GM19455 (cell line): ENCODE results near the gene HMGN2.

Experiments used
- ATAC-seq: cut with Tn5 transposase; IDR thresholded peaks from one replicate; pipeline ENCODE4 v1.9.1; 2021; ENCODE audit not compliant: unreplicated experiment

Gene HMGN2

DNA sequence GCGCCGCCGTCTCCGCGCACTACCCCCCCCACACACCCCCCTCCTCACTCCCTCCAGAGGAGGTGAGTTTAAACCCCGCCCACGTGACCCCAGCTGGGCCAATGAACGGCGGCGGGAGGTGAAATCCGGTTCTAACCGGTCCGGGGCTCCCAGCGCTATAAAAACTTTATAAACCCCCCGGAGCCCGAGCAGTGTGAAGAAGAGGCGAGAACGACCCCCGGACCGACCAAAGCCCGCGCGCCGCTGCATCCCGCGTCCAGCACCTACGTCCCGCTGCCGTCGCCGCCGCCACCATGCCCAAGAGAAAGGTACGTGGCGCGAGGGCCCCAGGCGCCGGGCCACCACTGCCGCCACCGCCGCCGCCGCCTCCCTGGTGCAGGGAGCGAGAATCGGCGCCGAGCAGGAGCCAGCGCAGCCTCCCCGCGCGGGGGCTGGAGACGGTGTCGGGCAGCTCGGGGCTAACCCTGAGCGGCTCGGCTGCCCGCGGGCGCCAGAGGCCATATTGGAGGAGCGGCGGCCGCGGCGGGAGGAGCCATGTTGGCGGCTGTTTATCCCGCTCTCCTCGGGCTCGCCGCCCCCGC lies at the start of gene HMGN2:
HMGN2 (plus strand) TSS at position 121 of the 581 bp plus-strand sequence; CDS start at position 294, 173 bp downstream.
- peak; percentile 43 for ATAC-seq

DNA sequence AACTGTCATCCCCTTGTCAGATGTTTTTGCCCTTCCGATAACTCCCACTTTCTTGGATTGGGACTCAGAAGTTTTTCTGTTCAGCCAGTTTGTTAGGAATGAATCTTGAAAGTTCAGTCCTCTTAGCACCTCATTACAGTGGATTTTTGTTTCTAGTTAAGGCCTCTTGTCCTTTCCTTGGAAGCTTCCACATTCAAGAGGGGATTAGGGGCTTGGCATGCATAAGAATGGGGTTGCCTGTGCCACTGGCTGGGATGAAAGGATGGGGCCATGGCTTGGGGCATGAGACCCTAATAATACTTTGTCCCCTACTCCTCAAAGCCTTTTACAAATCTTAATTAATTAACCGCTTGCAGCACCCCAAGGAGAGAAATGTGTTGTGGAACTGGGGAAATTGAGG lies 42.5 kb upstream of the HMGN2 start:
- ATAC-seq, result no peak

GRCh38 chr1:26431979-26432695 lies 40.1 kb upstream of the HMGN2 start, which contains the start of gene DHDDS:
Gene DHDDS, plus strand, starts transcription at chr1:26432321. Its CDS starts 625 bp downstream, at chr1:26432946.
- peak; percentile 90 for ATAC-seq

GRCh38 chr1:26432793-26433192 lies 39.4 kb upstream of the HMGN2 start:
- no peak for ATAC-seq

- ATAC-seq, result no peak
Observed at GRCh38 chr1:26434161-26434752, 38.0 kb upstream of the HMGN2 start.

GRCh38 chr1:26438041-26438440 lies 34.2 kb upstream of the HMGN2 start:
- no peak for ATAC-seq

DNA sequence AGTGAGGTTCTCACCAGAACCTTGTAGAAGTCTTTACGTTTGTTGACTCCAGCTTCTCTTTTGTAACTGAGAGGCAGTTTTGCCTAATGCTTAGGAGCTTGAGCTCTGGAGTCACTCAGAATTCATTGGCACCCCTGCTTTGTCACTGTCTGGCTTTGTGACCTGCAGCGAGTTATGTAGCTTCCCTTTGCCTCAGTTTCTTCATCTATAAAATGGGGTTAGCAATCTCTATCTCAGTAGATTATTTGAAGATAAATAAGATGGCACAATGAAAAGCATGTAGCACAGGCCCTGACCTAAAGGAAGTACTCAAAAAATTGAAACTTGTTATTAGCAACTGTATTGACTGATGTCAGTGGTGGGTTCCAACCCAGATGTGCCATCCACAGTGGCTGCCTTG lies 32.0 kb upstream of the HMGN2 start:
- ATAC-seq, result no peak

- no peak for ATAC-seq
Observed at GRCh38 chr1:26449868-26450267, 22.4 kb upstream of the HMGN2 start.

DNA sequence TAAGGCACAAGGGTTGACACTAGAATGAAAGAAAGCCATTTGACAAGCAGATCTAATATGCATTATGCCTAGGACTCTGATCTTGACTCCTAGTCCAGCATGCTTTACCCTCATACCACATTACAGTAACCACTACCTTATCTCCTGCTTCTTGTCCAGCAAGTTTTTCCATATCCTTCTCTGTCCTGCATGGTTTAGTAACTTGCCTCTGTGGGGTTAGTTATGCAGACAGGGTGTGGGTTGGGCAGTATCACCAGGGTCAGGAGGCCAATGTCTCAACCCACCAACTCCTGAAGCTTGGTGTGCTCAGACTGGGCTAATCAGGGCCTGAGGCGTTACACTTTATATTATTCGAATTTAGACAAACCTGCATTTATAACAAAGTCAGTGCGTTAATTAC lies 21.3 kb upstream of the HMGN2 start:
- ATAC-seq, result no peak

DNA sequence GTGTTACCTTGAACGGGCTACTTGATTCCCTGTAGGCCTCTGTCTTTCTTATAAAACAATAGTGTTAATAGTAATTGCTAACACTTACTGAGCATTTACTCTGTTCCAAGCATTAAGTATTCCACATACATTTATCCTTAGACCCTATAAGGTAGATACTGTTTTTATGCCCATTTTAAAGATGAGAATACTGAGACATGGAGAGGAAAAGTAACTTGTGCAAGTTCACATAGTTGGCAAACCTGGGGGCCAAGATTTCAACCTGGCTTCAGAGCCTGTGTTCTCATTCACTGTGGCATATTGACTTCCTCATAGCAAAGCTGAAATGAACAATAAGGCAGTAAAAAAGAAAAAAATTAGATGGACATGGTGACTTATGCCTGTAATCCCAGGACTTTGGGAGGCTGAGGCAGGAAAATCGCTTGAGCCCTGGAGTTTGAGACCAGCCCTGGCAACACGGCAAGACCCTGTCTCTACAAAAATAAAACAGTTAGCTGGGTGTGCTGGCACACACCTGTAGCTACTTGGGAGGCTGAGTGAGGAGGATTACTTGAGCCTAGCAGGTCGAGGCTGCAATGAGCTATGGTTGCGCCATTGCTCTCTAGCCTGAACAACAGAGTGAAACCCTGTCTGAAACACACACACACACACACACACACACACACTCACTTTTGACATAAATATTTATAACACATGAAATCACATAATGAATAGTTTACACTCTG lies 19.6 kb upstream of the HMGN2 start:
- no peak for ATAC-seq

DNA sequence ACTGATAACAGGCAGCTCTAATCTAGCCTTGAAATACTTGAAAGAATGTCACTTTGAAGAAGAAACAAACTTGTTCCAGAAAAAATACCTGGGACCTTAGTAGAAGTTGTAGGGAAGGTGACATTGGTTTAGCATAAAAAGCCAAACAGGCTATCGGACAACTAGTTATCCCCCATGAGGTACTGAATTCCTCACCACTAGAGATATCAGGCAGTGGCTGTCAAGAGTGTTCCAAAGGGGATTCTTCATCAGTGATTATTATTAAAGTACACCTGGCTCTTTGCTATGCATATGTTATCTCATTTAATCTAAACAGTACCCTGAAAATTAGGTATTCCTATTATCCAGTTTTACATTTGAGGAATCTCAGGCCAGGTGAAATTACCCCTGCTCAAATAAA lies 13.1 kb upstream of the HMGN2 start:
- ATAC-seq, result no peak

GRCh38 chr1:26459573-26460031 lies 12.6 kb upstream of the HMGN2 start:
- no peak for ATAC-seq

- ATAC-seq, result no peak
Observed at GRCh38 chr1:26468911-26469310, 3.3 kb upstream of the HMGN2 start.

DNA sequence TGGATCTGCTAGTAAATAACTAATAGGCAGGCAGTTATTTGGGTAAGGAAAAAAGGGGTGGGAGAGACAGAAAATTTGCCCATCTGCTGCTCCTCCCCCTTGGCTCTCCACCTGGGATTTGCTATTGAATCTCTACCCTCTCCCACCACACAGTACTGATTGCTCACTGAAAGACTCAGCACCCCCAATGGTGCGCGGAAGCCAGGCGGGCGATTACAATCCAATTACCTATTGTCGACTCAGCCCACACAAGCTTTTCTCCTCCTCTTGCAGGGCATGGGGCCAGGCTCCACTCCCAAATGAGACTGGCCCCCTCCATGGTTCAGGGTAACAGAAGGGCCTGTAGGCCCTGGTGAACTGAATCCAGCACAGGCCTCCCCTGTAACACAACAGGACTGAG lies 2.7 kb upstream of the HMGN2 start:
- ATAC-seq, result no peak

DNA sequence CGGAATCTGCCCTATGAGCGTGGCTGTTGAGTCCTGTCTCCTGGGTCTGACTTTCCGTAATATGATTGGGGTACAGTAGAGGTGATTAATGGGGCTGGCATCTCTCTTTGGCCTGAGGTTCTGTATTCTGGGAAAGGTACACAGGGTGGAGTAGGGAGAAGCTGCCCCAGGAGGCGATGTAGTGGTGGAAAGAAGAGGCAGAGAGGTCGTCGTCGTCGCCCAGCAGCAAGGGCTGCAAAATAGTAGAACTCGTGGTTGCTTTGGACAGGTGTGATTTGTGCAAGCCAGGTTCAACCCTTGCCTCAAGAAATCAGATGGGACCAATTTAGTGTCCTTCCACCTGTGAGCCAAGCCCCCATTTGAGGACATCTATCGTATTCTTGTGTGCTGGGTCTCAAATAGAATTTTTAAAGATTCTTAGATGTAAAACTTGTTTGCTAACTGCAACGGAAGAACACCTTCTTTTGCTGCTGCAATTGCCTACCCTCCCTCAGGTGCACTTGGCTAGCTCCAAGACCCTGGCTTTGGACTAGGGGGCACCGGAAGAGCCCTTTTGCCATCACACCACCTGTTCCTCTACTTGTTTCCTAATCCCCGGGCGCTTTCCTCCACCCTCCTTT lies 1.3 kb upstream of the HMGN2 start:
- no peak for ATAC-seq

DNA sequence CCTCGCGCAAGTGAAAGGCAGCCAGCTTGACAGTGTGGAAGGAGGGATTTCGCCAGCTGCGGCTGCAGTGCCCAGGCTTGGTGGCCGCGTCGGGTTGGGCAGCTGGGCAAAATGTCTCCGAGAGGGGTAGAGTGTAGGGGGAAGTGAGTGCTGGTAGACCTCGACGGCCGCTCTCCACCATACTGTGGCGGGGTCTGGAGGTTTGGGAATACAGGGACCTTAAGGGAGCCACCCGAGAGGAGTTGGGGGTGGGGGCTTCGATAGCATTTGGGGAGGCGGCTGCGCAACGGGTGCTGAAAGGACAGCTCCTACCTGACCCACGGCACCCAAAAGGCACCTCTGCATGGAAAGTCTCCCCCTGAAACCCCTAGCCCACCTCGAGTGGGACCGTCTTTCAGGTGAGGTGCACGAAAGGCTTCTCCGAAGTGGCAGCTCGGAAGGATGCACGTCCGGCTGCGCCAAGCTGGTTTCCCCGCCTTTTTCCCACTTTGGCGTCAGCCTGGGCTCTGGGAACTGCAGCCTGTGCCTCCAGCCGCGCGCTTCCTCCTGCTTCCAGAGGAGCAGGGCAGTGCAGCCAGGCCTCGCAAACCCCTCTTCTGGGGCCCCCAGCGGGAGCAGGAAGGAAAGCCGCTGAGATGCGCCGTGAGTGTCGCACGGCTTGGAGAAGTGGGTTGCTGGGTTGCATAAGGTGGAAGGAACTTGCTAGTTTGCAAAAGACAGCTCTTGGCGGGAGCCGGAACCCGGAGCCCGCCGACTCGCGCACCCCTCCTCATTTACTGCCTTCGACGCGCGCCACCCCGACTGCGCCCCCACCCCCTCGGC lies 531 bp upstream of the HMGN2 start:
- peak; percentile 13 for ATAC-seq

DNA sequence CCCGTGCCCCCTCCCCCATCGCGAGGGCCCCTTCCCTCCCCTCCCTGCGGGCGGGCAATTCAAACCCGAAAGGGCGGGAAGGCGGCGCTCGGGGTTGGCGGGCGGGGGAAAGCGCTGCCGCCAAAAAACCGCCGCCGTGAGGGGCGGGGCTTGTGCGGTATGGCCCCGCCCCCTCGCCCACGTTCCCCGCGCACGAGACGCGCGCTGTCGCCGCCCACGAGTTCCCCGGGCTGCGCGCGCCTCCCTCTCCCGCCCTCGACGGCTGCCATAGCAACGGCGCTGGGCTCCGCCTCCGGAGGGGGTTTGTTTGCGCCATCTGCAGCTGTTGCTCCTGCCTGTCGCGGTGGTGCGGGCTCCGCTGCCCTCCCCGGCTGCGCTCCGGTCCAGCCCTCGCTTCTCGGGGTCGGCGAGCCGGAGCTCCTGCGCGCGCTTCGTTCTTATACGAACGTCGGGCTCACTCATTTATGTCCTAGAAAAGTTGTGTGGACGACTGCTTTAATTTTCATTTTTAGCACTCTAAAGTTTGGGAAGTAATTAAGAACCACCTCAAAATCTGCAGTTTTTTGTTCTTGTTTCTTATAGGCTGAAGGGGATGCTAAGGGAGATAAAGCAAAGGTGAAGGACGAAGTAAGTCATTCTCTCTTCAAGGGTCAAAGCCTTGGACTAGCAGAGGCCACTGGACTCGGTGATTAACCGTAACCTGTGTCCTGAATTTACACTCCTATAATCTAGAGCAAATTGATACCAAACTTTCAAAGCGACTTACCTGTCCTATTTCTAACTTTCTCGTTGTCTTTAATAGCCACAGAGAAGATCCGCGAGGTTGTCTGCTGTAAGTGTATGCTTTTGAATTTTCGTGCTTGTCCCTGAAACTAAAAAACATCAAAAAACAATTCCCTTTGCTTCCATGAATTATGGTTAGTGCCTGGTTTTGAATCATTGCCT lies 933 bp downstream of the HMGN2 start:
- peak; percentile 74 for ATAC-seq

- ATAC-seq, result no peak
Observed at GRCh38 chr1:26474818-26475217, 2.6 kb downstream of the HMGN2 start.

GRCh38 chr1:26475989-26476388 lies 3.7 kb downstream of the HMGN2 start:
- ATAC-seq, result no peak
